Pericardium fibroblast (primary cell): ENCODE measurements around the gene EP300. TPM values are rescaled to one million over a fixed set of nuclear protein-coding genes. Genes with fewer than 3 reads are reported as not detected.

Source experiments
- total RNA-seq: library from RNA; depleted of rRNA; stranded (reverse); fragments of >200 nt; gene quantifications from 2 replicates; pipeline ENCODE4 v1.2.3, GENCODE V29; 2015

EP300 gene
- total RNA-seq, result 18.9 and 23.3 TPM in 2 replicates

GRCh38 chr22:41092023-41092817, at the start of gene EP300:
Gene EP300 (plus strand): TSS chr22:41092592. CDS start chr22:41093005, 413 bp downstream.

GRCh38 chr22:41204992-41205900, 112.9 kb downstream of the EP300 start, which contains the start of gene L3MBTL2:
Gene L3MBTL2 (plus strand): TSS chr22:41205312. CDS start chr22:41205363, 51 bp downstream.

Other genes starting within 250 kb of the EP300 start
- gene ST13, start 236.0 kb upstream of the EP300 start, total RNA-seq, result 136 and 146 TPM in 2 replicates
- 8.2 and 10.0 TPM in 2 replicates for gene XPNPEP3, start 235.4 kb upstream of the EP300 start, total RNA-seq
- gene DNAJB7, start 230.5 kb upstream of the EP300 start, total RNA-seq, result not detected in 2 replicates
- gene RBX1, start 141.2 kb upstream of the EP300 start, total RNA-seq, result 31.7 and 56.7 TPM in 2 replicates
- 13.4 and 14.9 TPM in 2 replicates for gene L3MBTL2, start 112.7 kb downstream of the EP300 start, total RNA-seq
- 0.17 and 0.35 TPM in 2 replicates for gene CHADL, start 148.3 kb downstream of the EP300 start, total RNA-seq
- gene RANGAP1, start 193.6 kb downstream of the EP300 start, total RNA-seq, result 21.6 and 32.6 TPM in 2 replicates
- gene ZC3H7B, start 208.9 kb downstream of the EP300 start, total RNA-seq, result 37.2 and 40.7 TPM in 2 replicates